Measurements from ENCODE around the gene RTP5. TPM values are rescaled to one million over a fixed set of nuclear protein-coding genes. Genes with fewer than 3 reads are reported as not detected.

The RTP5 gene
- total and polyA plus RNA-seq, 8 donors: 0.10 TPM; not detected in 7

- ATAC-seq (no peak), DNase-seq (peak in 1 of 4 donors; percentile 51)
- Histone ChIP-seq H3K36me3 (no peaks in the 10 kb centered on the region), H3K4me3 (no peak overlapping the region), H3K27ac (no peak overlapping the region), H3K4me1 (no peaks in the 10 kb centered on the region), H3K27me3 (no peaks in the 10 kb centered on the region), H3K9me3 (peaks cover 0 to 6% of the 10 kb centered on the region in 2 donors)
- intact Hi-C loops (cut with DNase I): no loop called here
- no peak for TF ChIP-seq CTCF (IDR thresholded peaks at IDR 0.05)
Observed at GRCh38 chr2:241890524-241891235, 21.2 kb downstream of the RTP5 start.

- ATAC-seq: no peak
- Histone ChIP-seq H3K9me3 (peaks cover 0 to 6% of the 10 kb centered on the region in 2 donors), H3K27ac (no peak overlapping the region), H3K4me3 (no peak overlapping the region), H3K4me1 (peaks cover 0 to 4% of the 10 kb centered on the region in 2 donors), H3K36me3 (no peaks in the 10 kb centered on the region), H3K27me3 (no peaks in the 10 kb centered on the region)
- intact Hi-C loops (cut with DNase I): no loop called here
- DNase-seq: peak in 1 of 4 donors; percentile 66
- no peak for TF ChIP-seq CTCF (IDR thresholded peaks at IDR 0.05)
Observed at GRCh38 chr2:241891315-241891987, 21.9 kb downstream of the RTP5 start.

- no peak for TF ChIP-seq CTCF (IDR thresholded peaks at IDR 0.05)
- Histone ChIP-seq H3K27ac (no peak overlapping the region), H3K36me3 (no peaks in the 10 kb centered on the region), H3K4me1 (peaks cover 0 to 4% of the 10 kb centered on the region in 2 donors), H3K4me3 (no peak overlapping the region), H3K27me3 (no peaks in the 10 kb centered on the region), H3K9me3 (peaks cover 0 to 4% of the 10 kb centered on the region in 2 donors)
- ATAC-seq: no peak
- DNase-seq: no peak
- intact Hi-C loops (cut with DNase I): no loop called here
Observed at GRCh38 chr2:241891988-241892298, 22.4 kb downstream of the RTP5 start.

- H3K27ac ChIP-seq: no peak overlapping the region
- no peak for TF ChIP-seq CTCF (IDR thresholded peaks at IDR 0.05)
- no peaks in the 10 kb centered on the region for H3K27me3 ChIP-seq
- H3K9me3 ChIP-seq: no peaks in the 10 kb centered on the region
- peak; percentile 12 for ATAC-seq
- no peaks in the 10 kb centered on the region for H3K36me3 ChIP-seq
- H3K4me1 ChIP-seq: peaks cover 0 to 4% of the 10 kb centered on the region in 2 donors
- intact Hi-C loops (cut with DNase I): no loop called here
- peak in 2 of 4 donors; percentile 32 to 68 for DNase-seq
- no peak overlapping the region for H3K4me3 ChIP-seq
Observed at GRCh38 chr2:241892299-241893137, 23.0 kb downstream of the RTP5 start.

GRCh38 chr2:241893265-241893664, 23.7 kb downstream of the RTP5 start:
- ATAC-seq: no peak
- no peaks in the 10 kb centered on the region for H3K27me3 ChIP-seq
- no peak for TF ChIP-seq CTCF (IDR thresholded peaks at IDR 0.05)
- H3K9me3 ChIP-seq: no peaks in the 10 kb centered on the region
- H3K4me1 ChIP-seq: peaks cover 0 to 4% of the 10 kb centered on the region in 2 donors
- H3K4me3 ChIP-seq: no peak overlapping the region
- DNase-seq: peak in 2 of 4 donors; percentile 12 to 63
- no peak overlapping the region for H3K27ac ChIP-seq
- intact Hi-C loops (cut with DNase I): no loop called here
- no peaks in the 10 kb centered on the region for H3K36me3 ChIP-seq

Data from left lung (tissue), 10 donors.